H7 (cell line): ENCODE results near the gene GUCY2C. TPM values are rescaled to one million over a fixed set of nuclear protein-coding genes. Genes with fewer than 3 reads are reported as not detected.
"Not testable (repeated sequence)": the region's sequence is repeated elsewhere in the genome, so short reads cannot be mapped to it uniquely, and the experiment has no call there.

Source experiments
- DNase-seq: peaks from one replicate; pipeline ENCODE4 v3.0.0; 2012
- H3K27me3 ChIP-seq: 2 replicates; pipeline ENCODE4 v1.6.0; 2011; ENCODE audit warnings: mild to moderate bottlenecking, low read length; ENCODE audit not compliant: control insufficient read depth, insufficient read depth
- H3K36me3 ChIP-seq: replicated peaks from 2 replicates; pipeline ENCODE4 v1.5.1; 2011; ENCODE audit warnings: low read length; ENCODE audit not compliant: control insufficient read depth, insufficient read depth
- H3K4me3 ChIP-seq: 2 replicates; pipeline ENCODE4 v1.5.1; 2011; ENCODE audit warnings: low read depth, mild to moderate bottlenecking, control low read depth, low read length, moderate library complexity; ENCODE audit not compliant: insufficient read depth
- total RNA-seq: library from RNA; depleted of rRNA; stranded (reverse); fragments of >200 nt; shearing (Covaris generic); gene quantifications from 2 replicates; pipeline ENCODE4 v1.2.3, GENCODE V29; 2014

Gene GUCY2C
- total RNA-seq, 1 experiment from 2014 or later = 1.1 TPM

GRCh38 chr12:14695715-14696141 lies 671 bp downstream of the GUCY2C start:
- no peak for DNase-seq
- no peaks in the 10 kb centered on the region for H3K27me3 ChIP-seq
- peaks cover 9% of the 10 kb centered on the region for H3K36me3 ChIP-seq
- no peak overlapping the region for H3K4me3 ChIP-seq

- H3K4me3 ChIP-seq = no peak overlapping the region
- H3K27me3 ChIP-seq = no peaks in the 10 kb centered on the region
- no peak for DNase-seq
- peaks cover 6% of the 10 kb centered on the region for H3K36me3 ChIP-seq
Measured at GRCh38 chr12:14694970-14695369, 1.4 kb downstream of the GUCY2C start.

GRCh38 chr12:14694145-14694714 lies 2.2 kb downstream of the GUCY2C start:
- DNase-seq = no peak
- Histone ChIP-seq H3K36me3 (peaks cover 4% of the 10 kb centered on the region), H3K4me3 (no peak overlapping the region), H3K27me3 (no peaks in the 10 kb centered on the region)

GRCh38 chr12:14693116-14693515 lies 3.3 kb downstream of the GUCY2C start:
- H3K4me3 ChIP-seq = no peak overlapping the region
- no peak for DNase-seq

GRCh38 chr12:14691560-14691959 lies 4.8 kb downstream of the GUCY2C start:
- H3K4me3 ChIP-seq = no peak overlapping the region
- DNase-seq = no peak
- H3K27me3 ChIP-seq = no peaks in the 10 kb centered on the region
- H3K36me3 ChIP-seq = no peaks in the 10 kb centered on the region; the same call in 1 of the 2 replicates

More at GRCh38 chr12:14693116-14693515, 3.3 kb downstream of the GUCY2C start:
- Histone ChIP-seq H3K36me3 (no peaks in the 10 kb centered on the region; the same call in 1 of the 2 replicates), H3K27me3 (no peaks in the 10 kb centered on the region)

- DNase-seq = no peak
- H3K36me3 ChIP-seq = no peaks in the 10 kb centered on the region
- no peak overlapping the region for H3K4me3 ChIP-seq
- peaks cover 5% of the 10 kb centered on the region for H3K27me3 ChIP-seq
Measured at GRCh38 chr12:14689996-14690395, 6.4 kb downstream of the GUCY2C start.

- DNase-seq = no peak
- no peaks in the 10 kb centered on the region for H3K36me3 ChIP-seq
- H3K27me3 ChIP-seq = peaks cover 7% of the 10 kb centered on the region
- no peak overlapping the region for H3K4me3 ChIP-seq
Measured at GRCh38 chr12:14689144-14689543, 7.3 kb downstream of the GUCY2C start.

GRCh38 chr12:14682231-14682630 lies 14.2 kb downstream of the GUCY2C start:
- not testable (repeated sequence) for H3K36me3 ChIP-seq, DNase-seq, H3K4me3 ChIP-seq, H3K27me3 ChIP-seq

GRCh38 chr12:14681625-14682024 lies 14.8 kb downstream of the GUCY2C start:
- Histone ChIP-seq H3K27me3 (peaks cover 7% of the 10 kb centered on the region), H3K36me3 (no peaks in the 10 kb centered on the region), H3K4me3 (no peak overlapping the region)
- no peak for DNase-seq

GRCh38 chr12:14681190-14681589 lies 15.2 kb downstream of the GUCY2C start:
- no peaks in the 10 kb centered on the region for H3K36me3 ChIP-seq
- no peak for DNase-seq
- H3K4me3 ChIP-seq = no peak overlapping the region
- peaks cover 6% of the 10 kb centered on the region for H3K27me3 ChIP-seq

GRCh38 chr12:14678547-14679150 lies 17.8 kb downstream of the GUCY2C start:
- Histone ChIP-seq H3K36me3 (no peaks in the 10 kb centered on the region), H3K27me3 (no peaks in the 10 kb centered on the region; the same call in 1 of the 2 replicates), H3K4me3 (no peak overlapping the region)
- DNase-seq = no peak

GRCh38 chr12:14668591-14668990 lies 27.8 kb downstream of the GUCY2C start:
- no peaks in the 10 kb centered on the region for H3K36me3 ChIP-seq
- H3K27me3 ChIP-seq = no peaks in the 10 kb centered on the region
- no peak for DNase-seq
- no peak overlapping the region for H3K4me3 ChIP-seq

- Histone ChIP-seq H3K27me3 (no peaks in the 10 kb centered on the region), H3K4me3 (no peak overlapping the region), H3K36me3 (no peaks in the 10 kb centered on the region)
- peak; percentile 22 for DNase-seq
Measured at GRCh38 chr12:14665354-14666348, 30.7 kb downstream of the GUCY2C start.

GRCh38 chr12:14664434-14665023 lies 31.9 kb downstream of the GUCY2C start:
- Histone ChIP-seq H3K27me3 (no peaks in the 10 kb centered on the region), H3K4me3 (no peak overlapping the region)
- DNase-seq = no peak

More at GRCh38 chr12:14664434-14665023, 31.9 kb downstream of the GUCY2C start:
- no peaks in the 10 kb centered on the region for H3K36me3 ChIP-seq
